Spleen (tissue), 3 donors: ENCODE results near the gene LUZP4.

Experiments
- POLR2A ChIP-seq, 3 donors: fragments of 450-650 bp; IDR thresholded peaks; one replicate each; pipeline ENCODE4 v1.5.1; 2017; ENCODE audit warnings: antibody characterized with exemption in 3 of 3, mild to moderate bottlenecking in 1 of 3
- POLR2AphosphoS5 ChIP-seq, 3 donors: sonication (generic); formaldehyde crosslinking; IDR thresholded peaks; one replicate each; pipeline ENCODE4 v1.5.1; 2017; ENCODE audit warnings: antibody characterized with exemption in 3 of 3

- TF ChIP-seq POLR2AphosphoS5 (IDR thresholded peaks at IDR 0.05), result no peak
- no peak for TF ChIP-seq POLR2A (IDR thresholded peaks at IDR 0.05)
These were observed 21.1 kb upstream of the LUZP4 start for GRCh38 chrX:115268421-115268820.
